KBM-7 (cell line): Measurements from ENCODE around the gene TENM4.

Source experiments
- DNase-seq: peaks from one replicate; pipeline ENCODE4 v3.0.0-alpha.2; 2015
- in situ Hi-C: fragments of 300-500 bp; cut with MboI; formaldehyde crosslinking; loops from 2 replicates; pipeline ENCODE4 v1.14.3; 2020; ENCODE audit warnings: low sequenced_read_pairs, low pct_unique_long_range_greater_than_20kb, mixed read lengths

The TENM4 gene

DNA sequence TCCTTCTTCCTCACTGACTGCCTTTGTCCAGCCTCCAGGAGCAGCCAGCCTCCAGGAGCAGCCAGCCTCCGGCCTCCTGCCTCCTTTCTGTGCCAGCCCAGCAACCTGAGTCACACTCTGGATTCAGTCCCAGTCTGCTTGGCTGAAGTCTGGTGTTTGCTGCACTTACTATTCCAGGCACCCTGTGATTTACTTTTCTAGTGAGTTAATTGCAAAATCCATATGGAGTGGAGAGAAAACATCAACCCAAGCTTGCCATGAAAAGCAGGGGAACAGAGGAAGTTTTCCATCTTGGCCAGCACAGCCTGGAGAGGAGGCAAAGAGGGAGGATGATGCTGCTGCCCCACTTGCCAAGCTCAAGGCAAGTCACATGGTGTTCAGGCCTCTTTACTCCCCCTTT, 400.5 kb downstream of the TENM4 start:
- DNase-seq: no peak
- in situ Hi-C loops: no loop called here

DNA sequence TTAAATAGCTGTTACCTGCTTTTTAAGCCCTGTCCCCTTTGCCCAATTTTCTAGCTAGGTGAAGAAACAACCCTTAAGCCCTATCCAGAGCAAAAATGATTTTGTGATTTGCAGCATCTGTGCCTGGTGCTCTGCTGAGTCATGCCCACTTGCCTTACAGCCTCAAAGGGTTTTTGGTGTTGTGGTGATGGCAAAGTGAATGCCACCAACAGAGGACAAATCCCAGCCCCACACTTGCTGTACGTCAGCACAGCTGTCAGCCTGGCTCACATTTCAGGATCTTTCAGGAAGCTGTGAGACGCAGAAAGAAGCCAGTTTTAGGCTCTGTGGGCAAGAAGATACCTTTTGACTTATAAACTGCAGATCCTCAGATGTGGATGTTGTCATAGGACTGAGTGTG, 401.7 kb downstream of the TENM4 start:
- no peak for DNase-seq
- in situ Hi-C loops: no loop called here

DNA sequence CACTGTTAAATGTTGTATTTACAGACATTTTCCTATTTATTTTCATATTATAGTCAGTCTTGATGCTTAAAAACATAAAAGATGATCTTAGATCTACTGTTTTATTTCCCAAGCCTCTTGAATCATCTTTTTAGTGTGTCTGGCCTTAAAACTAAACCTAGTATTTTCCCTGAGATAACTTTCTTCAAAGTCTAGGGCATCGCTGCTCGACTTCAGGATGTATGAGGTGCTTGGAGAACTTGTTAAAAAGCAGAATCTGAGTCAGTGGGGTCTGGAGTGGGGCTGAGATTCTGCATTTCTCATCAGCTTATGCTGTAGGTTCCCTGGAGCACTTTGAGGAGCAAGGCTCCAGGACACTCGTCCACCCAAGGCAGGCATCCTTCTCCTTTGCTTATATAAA, 404.9 kb downstream of the TENM4 start:
- no peak for DNase-seq
- in situ Hi-C loops: no loop called here

DNA sequence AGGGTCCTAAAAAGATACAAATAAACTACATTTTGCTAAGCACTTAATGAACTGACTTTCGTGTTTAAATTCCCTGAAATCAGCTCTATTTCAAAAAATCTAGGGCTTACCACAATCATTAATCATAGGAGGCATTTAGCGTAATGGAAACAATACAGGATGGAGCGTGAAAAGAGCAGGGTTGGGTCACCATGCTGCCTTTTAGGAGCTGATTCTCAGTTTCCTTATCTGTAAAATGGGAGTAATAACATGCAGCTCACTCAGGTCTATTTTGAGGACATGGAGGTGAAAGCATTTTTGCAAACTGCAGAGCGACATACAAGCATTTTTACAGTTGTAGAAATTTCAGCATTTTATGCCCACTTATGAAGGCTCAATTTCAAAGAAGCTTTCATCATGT, 407.0 kb downstream of the TENM4 start:
- in situ Hi-C loops: no loop called here

DNA sequence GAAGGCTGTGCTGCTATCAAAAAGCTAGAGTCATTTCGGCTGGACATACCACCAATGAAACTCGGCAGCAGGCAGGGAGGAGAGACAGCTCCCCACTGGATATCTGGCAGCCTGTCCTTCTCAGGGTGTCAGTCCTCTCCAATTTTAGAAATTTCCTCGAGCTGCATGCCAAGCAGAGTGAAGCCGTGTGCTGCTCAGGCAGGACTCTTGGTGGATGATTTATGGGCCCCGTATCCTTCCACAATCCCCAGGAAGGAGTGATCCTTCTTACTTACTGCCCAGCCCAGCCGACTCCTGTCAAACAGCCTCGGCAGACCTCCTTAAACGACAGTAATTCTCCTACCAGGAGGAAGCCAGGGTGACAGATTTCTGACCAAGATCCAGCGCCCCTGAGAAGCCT, 410.4 kb downstream of the TENM4 start:
- in situ Hi-C loops: no loop called here

More for the DNA sequence above, 407.0 kb downstream of the TENM4 start:
- DNase-seq: no peak

DNA sequence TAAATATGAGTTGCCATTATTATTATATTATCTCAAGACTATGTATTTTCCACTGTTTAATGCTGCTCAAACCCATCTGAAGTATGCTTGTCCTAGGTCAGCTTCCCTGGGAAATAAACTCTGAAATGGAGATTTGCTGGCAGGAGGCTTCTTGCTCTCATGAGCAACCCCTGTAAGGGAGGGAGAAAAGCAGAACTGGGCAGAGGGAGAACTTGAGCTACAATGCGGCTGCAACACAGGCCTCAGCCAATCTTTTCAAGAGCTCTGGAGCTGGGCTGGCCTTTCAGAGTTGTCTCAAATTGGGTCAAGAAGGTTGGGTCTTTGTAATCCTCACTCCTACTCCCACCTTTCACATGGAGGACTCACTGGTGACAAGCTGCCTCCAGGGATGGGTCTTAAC, 412.6 kb downstream of the TENM4 start:
- in situ Hi-C loops: no loop called here
- peak; percentile 6 for DNase-seq

More for the DNA sequence above, 410.4 kb downstream of the TENM4 start:
- no peak for DNase-seq

DNA sequence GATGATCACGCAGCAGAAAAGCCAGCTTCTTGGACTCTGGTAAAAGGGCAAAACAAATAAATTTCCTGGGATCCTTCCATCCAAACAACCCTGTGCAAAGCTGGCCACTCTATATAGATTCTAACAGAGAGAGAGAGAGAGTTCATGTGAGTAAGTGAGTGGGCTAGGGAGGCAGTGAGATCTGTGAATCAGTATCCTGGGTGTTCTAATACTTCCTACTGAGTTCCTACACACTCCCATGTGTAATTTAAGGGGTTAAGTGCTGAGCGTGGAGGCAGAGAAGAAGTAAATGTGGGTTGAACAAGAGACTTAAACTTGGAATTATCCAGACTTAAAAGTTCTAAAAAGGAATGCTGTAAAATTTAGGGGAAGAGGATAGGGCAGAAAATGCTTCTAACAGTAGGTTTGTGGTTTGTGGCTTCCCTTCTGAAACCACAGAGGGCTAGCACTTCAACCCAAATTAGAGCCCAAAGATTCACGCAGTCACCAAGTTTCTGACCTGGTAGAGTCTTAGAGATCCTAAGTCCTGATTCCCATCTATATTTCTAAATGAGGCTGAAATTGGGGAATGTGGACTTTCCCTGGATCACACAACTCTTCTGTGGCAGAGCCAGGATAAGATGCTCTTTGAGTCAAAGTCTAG, 413.9 kb downstream of the TENM4 start:
- DNase-seq: peak; percentile 50
- in situ Hi-C loops: no loop called here

DNA sequence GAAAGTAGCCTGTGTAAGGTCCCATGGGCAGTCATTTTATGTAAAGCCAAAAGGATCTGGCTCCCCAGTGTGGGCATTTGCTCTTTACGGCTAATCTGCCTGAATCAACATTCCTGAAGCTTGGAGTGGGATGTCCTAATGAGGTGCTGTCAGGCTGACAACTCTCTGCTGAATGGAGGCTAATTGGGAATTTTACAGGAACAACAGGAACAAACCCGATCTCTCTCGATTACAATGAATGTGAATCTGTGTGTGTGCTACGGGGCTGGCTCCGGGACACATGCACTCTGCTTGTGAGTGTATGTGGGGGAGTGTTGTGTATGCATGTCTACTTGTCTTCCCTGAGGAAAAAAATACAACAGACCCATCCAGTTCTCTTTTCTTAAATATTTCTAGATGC, 415.2 kb downstream of the TENM4 start:
- in situ Hi-C loops: no loop called here
- DNase-seq: no peak

DNA sequence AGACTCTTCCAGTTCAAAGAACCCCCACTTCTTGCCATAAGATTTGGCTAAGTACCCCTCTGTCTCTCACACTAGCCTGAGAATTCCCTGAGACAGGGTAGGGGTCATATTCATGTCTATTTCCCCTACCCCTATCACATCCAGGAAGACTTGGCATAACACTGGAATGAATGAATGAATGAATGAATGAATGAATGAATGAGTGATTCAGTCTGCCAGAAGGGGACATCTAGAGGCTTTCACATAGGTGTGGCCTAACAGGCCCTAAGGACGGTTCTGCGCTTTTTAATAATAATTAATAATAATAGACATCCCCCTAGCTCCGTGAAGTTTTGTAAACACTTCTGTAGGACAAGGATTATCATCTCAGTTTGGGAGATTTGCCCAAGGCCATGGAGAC, 415.7 kb downstream of the TENM4 start:
- in situ Hi-C loops: no loop called here
- DNase-seq: no peak

DNA sequence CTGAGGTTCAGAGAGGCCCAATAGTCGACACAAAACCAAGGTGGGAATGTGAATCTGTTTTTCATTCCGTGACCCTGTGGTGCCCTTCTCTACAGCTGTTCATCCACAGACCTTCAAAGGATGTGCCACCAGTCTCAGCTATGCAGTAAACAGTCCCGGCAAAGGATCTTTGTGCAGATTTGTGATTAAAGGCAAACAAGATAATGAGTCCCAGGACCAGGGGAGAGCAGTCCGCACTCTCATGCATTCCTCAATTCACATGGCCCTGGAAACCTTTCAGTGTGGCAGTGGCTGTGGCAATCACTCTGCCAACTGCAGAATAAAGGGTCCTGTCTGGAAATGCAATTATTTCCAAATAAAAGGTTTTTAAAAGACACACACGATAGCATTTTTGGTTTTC, 418.6 kb downstream of the TENM4 start:
- in situ Hi-C loops: no loop called here
- DNase-seq: no peak

DNA sequence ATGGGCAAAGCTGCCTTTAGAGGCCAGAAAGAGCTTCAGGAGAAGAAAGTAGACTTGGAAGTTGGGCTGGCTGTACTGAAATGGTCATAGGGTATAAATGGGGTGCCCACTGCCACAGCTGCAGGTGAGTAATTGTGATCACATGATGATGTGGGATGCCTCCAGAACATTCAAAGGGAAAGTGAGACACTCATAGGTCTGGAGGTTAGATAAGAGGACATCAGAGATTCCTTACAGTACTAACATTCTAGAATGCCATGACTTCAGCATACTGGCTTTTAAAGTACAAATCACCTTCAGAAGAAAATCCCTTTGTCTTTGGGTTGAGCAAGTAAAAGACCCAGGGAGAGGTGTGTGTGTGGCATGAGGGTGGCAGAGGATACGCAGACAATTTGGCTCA, 419.2 kb downstream of the TENM4 start:
- in situ Hi-C loops: no loop called here
- DNase-seq: no peak

DNA sequence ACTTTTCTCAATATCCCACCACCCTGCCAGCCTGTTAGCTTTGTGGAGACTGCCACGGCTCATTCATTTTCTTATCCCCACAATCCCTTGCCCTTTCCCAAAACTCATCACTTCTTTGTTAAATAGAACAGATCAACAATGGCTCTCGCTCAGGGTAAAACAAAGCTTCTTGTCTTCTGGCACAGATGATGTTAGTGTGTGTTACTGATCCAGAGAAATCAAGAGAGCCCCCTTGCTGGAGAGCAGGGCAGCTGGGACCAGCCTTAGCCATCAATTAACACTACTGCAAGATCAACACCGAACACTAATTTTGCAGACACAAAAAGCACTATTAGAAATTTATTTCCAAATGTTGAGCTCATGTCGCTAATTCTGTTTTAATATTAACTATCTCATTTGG, 420.9 kb downstream of the TENM4 start:
- no peak for DNase-seq
- in situ Hi-C loops: no loop called here

DNA sequence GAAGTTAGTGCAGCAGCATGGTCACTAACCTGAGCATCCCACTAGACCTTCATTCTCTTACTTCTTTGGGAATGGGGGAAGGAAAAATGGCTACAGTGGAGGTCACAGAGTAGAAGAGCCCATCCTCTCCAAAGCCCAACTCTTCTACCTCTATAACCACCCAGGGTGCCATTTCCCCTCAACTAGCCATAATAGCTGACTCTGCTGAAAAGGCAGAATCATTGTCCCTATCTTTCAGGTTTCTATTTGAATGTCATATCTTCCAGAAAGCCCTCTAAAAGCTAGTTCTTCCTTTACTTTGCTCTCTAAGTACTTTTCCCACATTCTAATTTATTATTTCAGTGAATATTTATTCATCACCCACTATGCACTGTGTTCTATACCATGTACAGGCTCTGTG, 421.6 kb downstream of the TENM4 start:
- no peak for DNase-seq
- in situ Hi-C loops: no loop called here

DNA sequence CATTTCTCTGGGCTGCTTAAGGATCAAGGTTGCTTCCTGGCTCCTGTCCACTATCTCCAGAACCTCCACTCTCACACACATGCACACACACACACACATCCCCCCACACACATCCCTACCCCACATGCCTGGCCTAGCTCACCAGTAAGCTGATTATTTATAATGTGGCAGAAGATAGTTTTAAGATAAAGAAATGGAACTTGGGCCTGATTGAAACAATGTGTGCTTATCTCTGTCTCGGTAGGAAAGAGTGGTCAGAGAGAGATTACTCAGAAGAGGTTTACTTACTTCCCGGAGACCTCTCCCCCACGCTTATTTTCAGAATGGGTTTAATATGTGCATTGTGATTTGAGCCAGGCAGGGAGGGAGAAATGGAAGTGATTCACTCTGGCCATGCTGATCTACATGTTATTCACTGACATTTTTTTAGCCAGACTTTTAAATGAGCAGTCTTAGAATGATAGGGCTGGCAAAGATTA, 422.4 kb downstream of the TENM4 start:
- DNase-seq: no peak
- in situ Hi-C loops: no loop called here

DNA sequence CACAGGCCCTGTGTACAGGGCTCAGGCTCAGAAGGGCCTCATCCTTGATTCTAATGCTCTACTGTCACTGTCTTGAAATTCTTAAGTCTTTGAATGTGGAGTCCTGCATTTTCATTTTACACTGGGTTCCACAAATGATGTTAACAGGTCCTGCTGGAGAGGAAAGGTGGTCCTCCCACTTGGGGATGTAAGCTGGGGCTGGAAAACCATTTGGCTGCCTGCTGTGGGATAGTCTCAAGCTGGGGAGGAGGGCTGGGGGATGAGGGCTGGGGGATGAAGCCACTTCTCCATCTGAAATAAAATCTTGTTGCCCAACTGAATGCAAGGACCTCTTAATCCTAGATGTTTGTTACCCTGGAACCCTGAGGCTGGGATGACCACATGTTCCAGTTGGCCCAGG, 423.0 kb downstream of the TENM4 start:
- in situ Hi-C loops: no loop called here

DNA sequence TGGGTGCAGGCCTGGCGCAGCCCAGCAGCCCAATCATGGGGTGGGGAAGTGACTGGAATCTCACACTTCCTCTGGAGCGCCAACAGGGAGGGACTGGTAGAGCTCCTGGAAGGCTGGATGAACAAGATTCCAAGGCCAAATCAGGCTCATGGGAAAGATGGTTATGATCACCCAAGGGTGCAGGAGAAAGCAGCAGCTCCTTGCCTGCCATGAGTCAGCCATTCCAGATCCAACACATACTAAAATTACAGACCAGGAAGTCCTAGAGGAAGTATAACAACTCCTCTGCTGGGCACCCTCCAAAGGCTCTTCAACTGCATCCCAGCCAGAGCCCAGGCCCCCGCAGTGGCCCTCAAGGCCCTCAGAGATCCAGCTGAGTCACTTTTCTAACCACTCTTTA, 427.3 kb downstream of the TENM4 start:
- no peak for DNase-seq
- in situ Hi-C loops: no loop called here

More for the DNA sequence above, 423.0 kb downstream of the TENM4 start:
- no peak for DNase-seq

DNA sequence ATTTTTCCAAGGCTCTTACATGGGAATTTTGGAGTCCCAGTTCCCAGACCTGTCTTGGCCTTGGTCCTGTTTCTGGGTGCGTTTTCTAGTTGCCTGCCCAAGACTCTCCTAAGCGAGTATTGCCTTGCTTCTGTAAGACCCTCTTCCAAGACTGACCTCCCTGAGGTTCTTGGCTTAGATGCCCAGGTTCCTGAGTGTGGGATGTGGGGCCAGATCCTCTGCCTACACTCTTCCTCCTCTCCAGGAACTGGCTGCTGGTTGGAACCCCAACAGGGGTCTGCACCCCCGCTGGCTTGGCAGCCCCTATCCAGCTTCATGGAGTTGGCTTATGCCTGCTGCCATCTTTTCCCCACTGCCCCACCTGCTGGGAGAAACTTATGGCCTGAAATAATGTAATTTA, 429.5 kb downstream of the TENM4 start:
- in situ Hi-C loops: no loop called here
- no peak for DNase-seq

DNA sequence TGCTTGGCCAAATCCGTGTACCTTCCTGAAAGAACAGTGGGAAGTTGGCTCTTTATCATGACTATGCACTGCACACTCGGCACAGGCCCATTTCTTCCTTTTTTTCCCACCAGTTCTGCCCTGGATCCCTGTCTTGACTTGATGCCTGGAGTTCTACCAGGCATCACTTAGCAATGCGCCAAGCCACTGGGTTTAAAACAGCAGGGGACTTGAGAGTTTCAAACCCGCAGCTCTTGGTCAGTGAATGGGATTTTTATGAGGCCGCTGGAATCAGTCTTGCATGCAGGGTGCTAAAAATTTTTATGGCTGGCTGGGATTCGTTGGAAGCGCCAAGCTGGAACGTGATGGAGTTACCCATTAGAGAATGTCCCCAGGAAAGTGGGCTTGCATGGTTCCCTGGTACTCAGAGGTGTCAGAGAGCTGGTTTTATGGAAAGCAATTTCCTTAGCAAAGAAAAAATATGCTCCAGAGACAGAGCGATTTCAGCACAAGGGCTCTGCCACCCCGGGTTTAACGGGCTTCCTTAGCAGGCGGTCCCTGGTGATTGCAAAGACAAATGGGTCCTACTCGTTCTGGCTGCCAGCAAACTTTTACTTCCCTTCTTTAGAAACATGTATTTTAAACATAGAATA, 432.9 kb downstream of the TENM4 start:
- in situ Hi-C loops: no loop called here
- no peak for DNase-seq

DNA sequence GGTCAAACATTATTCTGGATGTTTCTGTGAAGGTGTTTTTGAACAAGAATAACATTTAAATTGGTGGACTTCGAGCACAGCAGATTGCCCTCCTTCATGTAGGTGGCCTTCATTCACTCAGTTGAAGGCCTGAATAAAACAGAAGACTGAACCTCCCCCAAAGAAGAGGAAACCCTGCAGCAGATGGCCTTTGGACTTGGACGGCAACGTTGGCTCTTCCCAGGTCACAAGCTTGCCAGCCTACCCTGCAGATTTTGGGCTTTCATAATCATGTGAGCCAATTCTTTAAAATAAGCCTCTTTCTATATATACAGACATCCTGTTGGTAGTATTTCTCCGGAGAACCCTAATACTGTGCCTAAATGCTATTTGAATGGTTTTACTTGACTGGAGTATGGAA, 434.0 kb downstream of the TENM4 start:
- DNase-seq: no peak

DNA sequence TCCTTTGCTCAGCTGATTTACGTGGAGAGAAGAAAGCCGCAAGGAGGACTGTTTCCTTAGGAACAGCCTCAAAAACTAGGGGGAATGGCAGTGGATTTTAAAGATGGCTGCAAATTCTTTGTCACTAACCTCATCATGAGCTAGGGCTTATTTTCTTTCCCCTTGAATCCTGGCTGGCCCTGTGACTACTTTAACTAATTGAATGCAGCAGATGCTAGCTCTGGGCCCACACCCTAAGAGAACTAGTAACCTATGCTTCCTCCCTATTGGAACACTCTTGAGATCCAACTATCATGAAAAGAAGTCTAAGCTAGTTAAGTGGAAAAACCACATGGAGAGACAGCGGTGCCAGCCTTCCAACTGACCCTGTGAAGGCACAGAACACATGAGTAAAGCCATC, 444.8 kb downstream of the TENM4 start:
- in situ Hi-C loops: no loop called here

More for the DNA sequence above, 434.0 kb downstream of the TENM4 start:
- in situ Hi-C loops: no loop called here

DNA sequence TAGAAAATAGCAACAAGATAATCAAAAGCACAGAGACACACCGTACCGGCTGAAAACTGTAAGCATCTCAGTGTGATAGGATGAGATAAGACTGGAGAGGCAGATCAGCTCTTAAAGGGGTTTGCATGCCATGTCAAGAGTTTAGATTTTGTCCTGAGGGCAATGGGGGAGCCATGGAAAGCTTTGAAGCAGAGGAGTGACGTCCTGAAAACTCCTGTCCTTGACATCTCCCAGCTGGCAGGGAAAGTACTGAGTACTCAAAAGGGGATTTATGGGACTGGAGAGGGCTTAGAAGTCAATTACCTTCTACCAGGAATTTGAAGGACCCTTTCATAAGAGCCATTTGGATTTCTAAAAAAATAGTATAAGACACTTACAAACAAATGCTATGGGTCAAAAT, 445.7 kb downstream of the TENM4 start:
- DNase-seq: no peak
- in situ Hi-C loops: no loop called here

More for the DNA sequence above, 444.8 kb downstream of the TENM4 start:
- no peak for DNase-seq
